GDM1 (cell line): ENCODE results near the gene BHLHE41.

ENCODE experiments used
- DNase-seq: peaks from one replicate; lab custom pipeline; 2025; lab: John Stamatoyannopoulos, UW

BHLHE41 gene

GRCh38 chr12:26077915-26078702, 46.7 kb downstream of the BHLHE41 start:
- DNase-seq: no peak
